Mammary epithelial cell (primary cell): ENCODE data around the gene ASIC4.

Experiments used
- CTCF ChIP-seq, 2 donors: IDR thresholded peaks in 1 of 2; conservative IDR thresholded peaks in 1 of 2; 2 replicates each; pipeline ENCODE4 v1.5.1; 2011 to 2012; ENCODE audit warnings: inconsistent platforms in 2 of 2, low read length in 2 of 2, mild to moderate bottlenecking in 2 of 2, control low read depth in 1 of 2, low read depth in 1 of 2; ENCODE audit not compliant: insufficient read depth in 1 of 2; ENCODE audit errors: extremely low read depth in 1 of 2
- EZH2 ChIP-seq: IDR thresholded peaks from 2 replicates; pipeline ENCODE4 v1.6.1; 2012; ENCODE audit warnings: low read length, inconsistent platforms, borderline replicate concordance

DNA sequence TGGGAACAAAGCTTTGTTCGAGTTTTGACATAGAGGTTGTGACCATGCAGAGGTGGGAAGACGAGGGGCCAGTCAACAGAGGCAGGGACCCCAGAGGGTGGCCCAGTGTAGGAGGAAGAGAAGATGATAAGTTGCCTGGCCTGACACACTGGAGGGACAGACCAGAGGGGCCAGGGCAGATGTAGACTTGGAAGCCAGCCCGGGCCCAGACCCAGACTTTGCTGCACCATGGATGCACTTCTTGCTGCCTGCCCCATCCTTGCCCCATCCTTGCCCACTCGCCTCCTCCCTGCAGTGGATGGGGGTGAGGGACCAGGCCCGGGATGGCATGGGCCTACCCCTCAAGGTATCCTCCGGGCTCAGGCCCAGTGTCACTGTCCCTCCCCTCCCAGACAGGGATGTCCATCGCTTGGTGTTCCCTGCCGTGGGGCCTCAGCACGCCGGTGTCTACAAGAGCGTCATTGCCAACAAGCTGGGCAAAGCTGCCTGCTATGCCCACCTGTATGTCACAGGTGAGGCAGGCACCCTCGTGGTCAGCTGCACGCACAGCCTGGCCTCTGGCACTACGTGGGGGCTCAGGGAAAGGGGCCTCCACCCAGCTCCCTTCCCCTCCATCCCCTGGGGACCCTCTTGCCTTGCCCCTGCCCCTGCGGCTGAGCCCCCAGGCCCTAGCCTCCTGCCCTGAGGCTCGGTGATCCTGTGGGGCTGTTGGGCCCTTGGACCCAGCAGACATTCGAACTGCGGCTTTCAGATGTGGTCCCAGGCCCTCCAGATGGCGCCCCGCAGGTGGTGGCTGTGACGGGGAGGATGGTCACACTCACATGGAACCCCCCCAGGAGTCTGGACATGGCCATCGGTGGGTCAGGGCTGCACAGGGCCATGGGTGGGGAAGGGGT is 42.6 kb upstream of the ASIC4 start:
- TF ChIP-seq CTCF (conservative IDR thresholded peaks at IDR 0.05 in 1 of 2, IDR thresholded peaks at IDR 0.05 in 1 of 2; ENCODE audit: extremely low read depth in 1 of 2, insufficient read depth in 1 of 2, low read depth in 1 of 2, low read length in 2 of 2) (no peak), EZH2 (no peak)
